T-helper 1 cell treated with Interleukin-12 subunit alpha and Interleukin-12 subunit beta and Interleukin-4 antibody, amounts not matched to agents 30 ng/mL and 1 ng/mL, for 36 hours (primary cell): ENCODE results near the gene ADGRA1. TPM values are rescaled to one million over a fixed set of nuclear protein-coding genes. Genes with fewer than 3 reads are reported as not detected.
"Not testable (repeated sequence)": the region's sequence is repeated elsewhere in the genome, so short reads cannot be mapped to it uniquely, and the experiment has no call there.

ENCODE experiments used
- intact Hi-C: fragments of 100-400 bp; cut with micrococcal nuclease; formaldehyde crosslinking; loops from one replicate; pipeline ENCODE4 v1.15.1; 2024
- total RNA-seq: library from RNA; stranded (reverse); gene quantifications from 2 replicates; pipeline ENCODE4 v1.2.3, GENCODE V29; 2022

Gene ADGRA1
- total RNA-seq, 1 donor from 2014 or later: not detected

DNA sequence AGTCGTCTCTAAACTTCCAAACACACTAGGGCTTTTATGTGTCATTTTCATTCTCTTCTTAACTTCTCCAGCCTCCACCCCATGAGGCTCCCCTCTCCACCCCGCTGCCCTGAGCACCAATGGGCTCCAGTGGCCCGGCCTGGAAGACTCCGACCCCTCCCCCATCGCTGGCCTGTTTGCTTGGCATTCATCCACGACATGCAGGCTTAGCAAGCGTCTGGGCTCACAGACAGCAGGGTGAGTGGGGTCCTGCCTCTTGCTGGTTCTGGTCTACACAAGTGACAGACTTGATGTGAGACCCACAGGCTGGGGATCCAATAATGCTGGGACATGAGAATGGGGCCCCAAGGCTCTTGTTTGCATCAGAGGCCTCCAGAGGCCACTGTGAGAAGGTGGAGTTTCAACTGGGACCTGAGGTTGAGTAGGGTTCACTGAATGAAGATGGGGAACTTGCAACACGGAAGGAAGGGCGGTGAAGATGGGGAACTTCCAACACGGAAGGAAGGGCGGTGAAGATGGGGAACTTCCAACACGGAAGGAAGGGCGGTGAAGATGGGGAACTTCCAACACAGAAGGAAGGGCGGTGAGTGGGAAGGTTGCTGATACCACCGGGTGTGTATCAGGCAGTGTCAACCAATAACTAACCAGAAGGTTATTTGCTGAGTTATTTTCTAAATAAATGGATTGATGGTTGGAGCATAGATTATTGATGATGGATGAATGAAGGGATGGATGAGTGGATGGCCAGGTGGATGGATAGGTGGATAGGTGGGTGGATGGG is 86.3 kb downstream of the ADGRA1 start:
- intact Hi-C loops: no loop called here

- intact Hi-C loops: no loop called here
These were observed 87.1 kb downstream of the ADGRA1 start for GRCh38 chr10:133174689-133175263.

GRCh38 chr10:133175624-133176023 is 87.9 kb downstream of the ADGRA1 start:
- intact Hi-C loops: not testable (repeated sequence)

- intact Hi-C loops: no loop called here
These were observed 88.8 kb downstream of the ADGRA1 start for GRCh38 chr10:133176546-133176945.

- intact Hi-C loops: no loop called here
These were observed 89.8 kb downstream of the ADGRA1 start for GRCh38 chr10:133177380-133178157.

- intact Hi-C loops: no loop called here
These were observed 90.8 kb downstream of the ADGRA1 start for GRCh38 chr10:133178357-133179127.

GRCh38 chr10:133179128-133179520 is 91.4 kb downstream of the ADGRA1 start:
- intact Hi-C loops: no loop called here

DNA sequence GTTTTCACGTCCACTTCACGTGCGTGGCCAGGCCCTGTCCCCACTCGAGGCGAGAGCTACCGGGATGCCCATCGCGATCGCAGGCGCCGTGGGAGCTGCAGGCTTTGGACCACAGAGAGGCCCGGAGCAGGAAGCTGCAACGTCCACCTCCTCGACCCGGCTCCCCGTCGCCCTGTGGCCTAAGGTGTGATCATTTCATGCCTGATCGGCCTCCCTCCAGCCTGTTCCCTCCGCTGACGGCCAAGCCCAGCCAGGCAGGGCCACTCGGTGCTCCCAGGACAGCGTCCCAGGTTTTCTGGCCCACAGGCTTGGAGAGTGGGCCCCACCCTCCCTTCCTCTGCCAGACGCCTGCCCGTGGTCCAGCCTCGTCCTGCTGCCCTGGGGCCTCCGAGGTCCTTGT is 91.9 kb downstream of the ADGRA1 start:
- intact Hi-C loops: no loop called here

- intact Hi-C loops: no loop called here
These were observed 92.7 kb downstream of the ADGRA1 start for GRCh38 chr10:133180192-133180964.

DNA sequence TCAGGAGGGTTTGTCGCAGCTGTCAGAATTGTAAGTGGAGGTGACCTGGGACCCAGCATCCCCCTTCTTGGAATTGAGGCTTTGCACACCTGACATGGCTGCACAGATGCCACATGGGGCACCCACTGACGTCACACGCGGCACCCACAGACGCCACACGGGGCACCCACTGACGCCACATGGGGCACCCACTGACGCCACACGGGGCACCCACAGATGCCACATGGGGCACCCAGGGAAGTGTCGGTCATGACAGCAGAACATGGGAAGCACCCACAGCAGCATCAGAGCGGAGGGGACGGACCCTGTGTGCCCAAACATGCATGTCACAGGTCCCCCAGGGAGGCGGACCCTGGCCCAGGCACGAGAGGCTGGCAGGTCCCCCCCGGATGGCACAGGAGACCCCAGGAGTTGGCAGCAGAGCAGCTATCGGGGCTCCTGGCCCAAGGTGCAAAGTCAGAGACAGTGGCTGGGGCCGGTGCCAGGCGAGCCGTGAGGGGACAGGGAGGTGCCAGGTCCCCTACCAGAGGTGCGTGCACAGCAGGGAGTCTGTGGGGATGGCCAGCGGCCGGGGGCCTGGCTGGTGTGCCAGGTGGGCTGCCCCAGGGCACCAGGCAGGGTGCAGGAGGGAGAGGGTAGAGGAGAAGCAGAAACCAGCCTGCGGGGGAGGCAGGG is 93.4 kb downstream of the ADGRA1 start:
- intact Hi-C loops: no loop called here

Other genes with a start within 250 kb of the ADGRA1 start
- not detected in 2 replicates for gene CFAP46, start 145.4 kb upstream of the ADGRA1 start, total RNA-seq
- 0.12 and 0.32 TPM in 2 replicates for gene KNDC1, start 72.3 kb downstream of the ADGRA1 start, total RNA-seq
- gene UTF1, start 142.3 kb downstream of the ADGRA1 start, total RNA-seq: not detected in 2 replicates
- not detected in 2 replicates for gene VENTX, start 149.9 kb downstream of the ADGRA1 start, total RNA-seq
- gene ADAM8, start 188.9 kb downstream of the ADGRA1 start, total RNA-seq: 290 and 302 TPM in 2 replicates
- 59.2 and 61.6 TPM in 2 replicates for gene TUBGCP2, start 220.9 kb downstream of the ADGRA1 start, total RNA-seq
- 53.4 and 55.6 TPM in 2 replicates for gene ZNF511, start 221.0 kb downstream of the ADGRA1 start, total RNA-seq
- 0.44 TPM in 1 of 2 replicates, not detected in the other for gene CALY, start 249.0 kb downstream of the ADGRA1 start, total RNA-seq